Ovary (tissue), 9 donors: ENCODE data around the gene PTPRN2. TPM values are rescaled to one million over a fixed set of nuclear protein-coding genes. Genes with fewer than 3 reads are reported as not detected.

Source experiments
- DNase-seq, 5 donors: peaks; one replicate each; pipeline ENCODE4 v3.0.0-alpha.2; 2019 to 2020
- H3K27ac ChIP-seq, 2 donors: fragments of 200-600 bp; one replicate each; pipeline versions ENCODE4 v1.5.1 to v1.8.0; 2019 to 2022
- H3K27me3 ChIP-seq: fragments of 200-600 bp; one replicate; pipeline ENCODE4 v1.8.0; 2022
- H3K36me3 ChIP-seq: fragments of 200-600 bp; sonication (generic); one replicate; pipeline ENCODE4 v1.5.1; 2019
- H3K4me1 ChIP-seq: one replicate; pipeline ENCODE4 v1.8.1; 2013; ENCODE audit warnings: mild to moderate bottlenecking, moderate library complexity; ENCODE audit not compliant: insufficient read depth
- H3K4me3 ChIP-seq: fragments of 200-600 bp; sonication (generic); one replicate; pipeline ENCODE4 v1.5.1; 2017
- H3K9me3 ChIP-seq, 2 donors: fragments of 200-600 bp in 1 of 2; sonication (generic) in 1 of 2; one replicate each; pipeline versions ENCODE4 v1.5.1 to v1.8.1; 2013 to 2019; ENCODE audit warnings: mild to moderate bottlenecking in 1 of 2, moderate library complexity in 1 of 2
- CTCF ChIP-seq, 3 donors: fragments of 450-650 bp in 2 of 3; fragments of 200-600 bp in 1 of 3; IDR thresholded peaks; one replicate each; pipeline versions ENCODE4 v1.5.1 to v1.8.0; 2016 to 2022; ENCODE audit warnings: antibody characterized with exemption in 3 of 3, mild to moderate bottlenecking in 1 of 3
- EP300 ChIP-seq: sonication (generic); formaldehyde crosslinking; IDR thresholded peaks from one replicate; pipeline ENCODE4 v1.6.1; 2017; ENCODE audit warnings: antibody characterized with exemption
- POLR2A ChIP-seq: fragments of 450-650 bp; IDR thresholded peaks from one replicate; pipeline ENCODE4 v1.6.1; 2017; ENCODE audit warnings: antibody characterized with exemption, mild to moderate bottlenecking, moderate library complexity
- WGBS, 3 donors: extraction: QIAGEN DNeasy Blood & Tissue Kit in 1 of 3; methylation state at CpG; one replicate each; pipeline versions ENCODE4 v1.1.5 to v1.1.7; 2013 to 2017; 5-methylcytosine and 5-hydroxymethylcytosine counted together
- intact Hi-C, 4 donors: fragments of 100-400 bp; cut with DNase I; formaldehyde crosslinking; loops; one replicate each; pipeline versions ENCODE4 v1.11.0 to v1.15.1; 2022 to 2023
- polyA plus RNA-seq, 2 donors: library from polyadenylated mRNA; stranded (reverse); fragments of 200-250 nt in 1 of 2; fragments of 350-450 nt in 1 of 2; fragmentation: Illumina TruSeq in 1 of 2; extraction: RNeasy Lipid Tissue Mini Kit (QIAGEN cat#74804) in 1 of 2; gene quantifications; one replicate each; pipeline ENCODE4 v1.2.3, GENCODE V29; 2013 to 2014
- total RNA-seq, 7 donors: library from RNA; depleted of rRNA in 2 of 7; stranded (reverse); fragments of >200 nt in 2 of 7; fragmentation: NEBNext Ultra II Directional in 3 of 7; extraction: Animal tissue kit (Norgen Biotek cat#: 25700) in 3 of 7; gene quantifications; one replicate each; pipeline versions ENCODE4 v1.1.0 to v1.2.4, GENCODE V29; 2016 to 2023
- donor health status: DM: no; HTN: no; CAD: no; lungs with moderate emphysema.
- donor health status: DM: no; HTN: no; CAD: no.
- donor health status: Bipolar disorder and iron deficiency.
- donor health status: DM: yes; HTN: yes; CAD: no.
- donor health status: DM: no; HTN: no; CAD: no.
- donor health status: DM: yes; HTN: yes; CAD: no.

PTPRN2 gene
- total and polyA plus RNA-seq, 9 donors = 3.5 to 11.1 (median 5.9) TPM

- WGBS, 3 donors = 79 to 85% (median 83%) methylated on average over 17 of the region's 17 CpGs
- Histone ChIP-seq H3K27me3 (no peaks in the 10 kb centered on the region), H3K4me1 (no peaks in the 10 kb centered on the region), H3K36me3 (no peaks in the 10 kb centered on the region), H3K9me3 (no peaks in the 10 kb centered on the region), H3K4me3 (no peak overlapping the region), H3K27ac (no peak overlapping the region)
- intact Hi-C loops = no loop called here
- no peak for TF ChIP-seq EP300
- no peak for TF ChIP-seq CTCF (IDR thresholded peaks at IDR 0.05)
- TF ChIP-seq POLR2A = no peak
- no peak for DNase-seq
These were observed 662.2 kb downstream of the PTPRN2 start for GRCh38 chr7:157925383-157925875.

GRCh38 chr7:157923903-157924630 lies 663.6 kb downstream of the PTPRN2 start:
- no peak for DNase-seq

GRCh38 chr7:157922576-157922975 lies 665.0 kb downstream of the PTPRN2 start:
- intact Hi-C loops = no loop called here
- DNase-seq = no peak
- WGBS, 3 donors = 86 to 95% (median 92%) methylated on average over 8 of the region's 8 CpGs
- TF ChIP-seq POLR2A = no peak
- Histone ChIP-seq H3K9me3 (no peaks in the 10 kb centered on the region), H3K36me3 (no peaks in the 10 kb centered on the region), H3K4me3 (no peak overlapping the region), H3K4me1 (no peaks in the 10 kb centered on the region), H3K27me3 (no peaks in the 10 kb centered on the region), H3K27ac (no peak overlapping the region)

More at GRCh38 chr7:157923903-157924630, 663.6 kb downstream of the PTPRN2 start:
- no peak for TF ChIP-seq EP300
- no peak for TF ChIP-seq POLR2A
- no peak for TF ChIP-seq CTCF (IDR thresholded peaks at IDR 0.05)
- WGBS, 3 donors = 85 to 93% (median 86%) methylated on average over 16 of the region's 16 CpGs
- Histone ChIP-seq H3K4me3 (no peak overlapping the region), H3K27ac (no peak overlapping the region), H3K9me3 (no peaks in the 10 kb centered on the region), H3K4me1 (no peaks in the 10 kb centered on the region), H3K36me3 (no peaks in the 10 kb centered on the region), H3K27me3 (no peaks in the 10 kb centered on the region)
- intact Hi-C loops = no loop called here

GRCh38 chr7:157918326-157919080 lies 669.1 kb downstream of the PTPRN2 start:
- no peak for DNase-seq
- no peak for TF ChIP-seq POLR2A
- TF ChIP-seq EP300 = no peak
- TF ChIP-seq CTCF (IDR thresholded peaks at IDR 0.05) = no peak
- no peaks in the 10 kb centered on the region for H3K36me3 ChIP-seq
- no peaks in the 10 kb centered on the region for H3K4me1 ChIP-seq
- no peak overlapping the region for H3K27ac ChIP-seq
- H3K4me3 ChIP-seq = no peak overlapping the region
- intact Hi-C loops = no loop called here
- no peaks in the 10 kb centered on the region for H3K27me3 ChIP-seq
- 76 to 86% (median 84%) methylated on average over 29 of the region's 29 CpGs for WGBS, 3 donors
- no peaks in the 10 kb centered on the region for H3K9me3 ChIP-seq
